ENCODE measurements around the gene NR4A1. TPM values are rescaled to one million over a fixed set of nuclear protein-coding genes. Genes with fewer than 3 reads are reported as not detected.
"Not testable (repeated sequence)": the region's sequence is repeated elsewhere in the genome, so short reads cannot be mapped to it uniquely, and the experiment has no call there.

Gene NR4A1
- total RNA-seq, 4 donors from 2014 or later: 26.2 to 88.1 (median 59.4) TPM

DNA sequence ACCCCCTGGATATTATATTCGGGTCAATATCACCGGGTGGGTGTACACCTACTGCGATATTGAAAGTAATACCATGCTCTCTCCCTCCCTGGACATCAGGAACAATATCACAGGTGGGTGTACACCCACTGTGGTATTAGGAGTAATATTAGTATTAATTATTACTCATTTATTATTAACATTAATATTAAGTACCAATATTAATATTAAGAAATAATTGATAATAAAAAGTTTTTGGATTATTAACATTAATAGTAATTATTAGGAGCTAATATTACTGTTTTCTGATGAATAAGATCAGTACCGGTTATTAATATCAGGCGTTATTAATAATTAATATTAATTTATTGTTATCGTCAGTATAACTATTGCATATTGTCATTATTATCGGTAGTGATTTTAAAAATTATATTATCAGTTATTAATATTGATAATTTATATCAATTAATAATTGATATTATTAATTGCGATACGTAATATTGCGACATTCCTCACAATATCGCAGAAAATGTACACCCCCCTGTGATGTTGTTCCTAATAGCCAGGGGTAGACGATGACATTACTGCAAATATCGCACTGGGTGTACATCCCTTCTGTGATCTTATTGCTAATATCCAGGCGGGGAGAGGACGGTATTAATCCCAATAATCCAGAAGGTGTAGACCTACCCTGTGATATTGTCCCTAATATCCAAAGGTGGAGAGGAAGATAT lies 45.2 kb downstream of the NR4A1 start:
- DNase-seq (ENCODE audit: extremely low spot score): no peak
- Histone ChIP-seq H3K4me3 (no peak overlapping the region), H3K4me1 (no peaks in the 10 kb centered on the region), H3K36me3 (no peaks in the 10 kb centered on the region), H3K27me3 (peaks cover 0 to 37% (median 0%) of the 10 kb centered on the region in 4 donors), H3K27ac (replicated peaks in 1 of 4) (no peak overlapping the region), H3K9me3 (no peaks in the 10 kb centered on the region)
- TF ChIP-seq EP300 (IDR thresholded peaks at IDR 0.05) (no peak), POLR2A (IDR thresholded peaks at IDR 0.05; ENCODE audit: low read depth) (no peak), POLR2AphosphoS5 (IDR thresholded peaks at IDR 0.05) (no peak)
- TF ChIP-seq, protein P1, sequence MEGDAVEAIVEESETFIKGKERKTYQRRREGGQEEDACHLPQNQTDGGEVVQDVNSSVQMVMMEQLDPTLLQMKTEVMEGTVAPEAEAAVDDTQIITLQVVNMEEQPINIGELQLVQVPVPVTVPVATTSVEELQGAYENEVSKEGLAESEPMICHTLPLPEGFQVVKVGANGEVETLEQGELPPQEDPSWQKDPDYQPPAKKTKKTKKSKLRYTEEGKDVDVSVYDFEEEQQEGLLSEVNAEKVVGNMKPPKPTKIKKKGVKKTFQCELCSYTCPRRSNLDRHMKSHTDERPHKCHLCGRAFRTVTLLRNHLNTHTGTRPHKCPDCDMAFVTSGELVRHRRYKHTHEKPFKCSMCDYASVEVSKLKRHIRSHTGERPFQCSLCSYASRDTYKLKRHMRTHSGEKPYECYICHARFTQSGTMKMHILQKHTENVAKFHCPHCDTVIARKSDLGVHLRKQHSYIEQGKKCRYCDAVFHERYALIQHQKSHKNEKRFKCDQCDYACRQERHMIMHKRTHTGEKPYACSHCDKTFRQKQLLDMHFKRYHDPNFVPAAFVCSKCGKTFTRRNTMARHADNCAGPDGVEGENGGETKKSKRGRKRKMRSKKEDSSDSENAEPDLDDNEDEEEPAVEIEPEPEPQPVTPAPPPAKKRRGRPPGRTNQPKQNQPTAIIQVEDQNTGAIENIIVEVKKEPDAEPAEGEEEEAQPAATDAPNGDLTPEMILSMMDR (IDR thresholded peaks at IDR 0.05): no peak
- intact Hi-C loops (cut with DNase I): no loop called here
- WGBS: 92% methylated on average over 15 of the region's 15 CpGs

DNA sequence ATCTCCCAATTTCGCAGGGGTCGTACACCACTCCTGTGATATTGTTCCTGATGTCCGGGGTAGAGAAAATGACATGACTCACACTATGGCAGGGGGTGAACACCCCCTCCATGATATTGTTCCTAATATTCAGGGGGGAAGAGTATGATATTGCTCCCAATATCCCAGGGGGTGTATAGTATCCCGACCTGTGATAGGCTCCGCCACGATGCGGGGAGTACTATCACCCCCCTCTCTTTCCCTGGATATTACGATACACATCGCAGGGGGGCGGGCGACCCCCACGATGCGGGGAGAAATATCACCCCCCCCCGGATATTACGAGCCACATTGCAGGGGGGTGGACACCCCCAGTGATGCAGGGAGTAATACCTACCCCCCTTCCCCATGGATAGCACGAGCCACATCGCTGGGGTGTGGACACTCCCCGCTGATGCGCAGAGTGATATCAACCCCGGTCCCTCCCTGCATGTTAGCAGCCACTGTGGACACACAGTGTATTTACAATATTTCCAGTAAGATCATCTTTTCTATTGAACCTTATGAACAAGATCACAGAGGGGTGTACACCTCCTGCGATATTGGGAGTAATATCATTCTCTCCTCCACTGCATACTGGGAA lies 45.9 kb downstream of the NR4A1 start:
- 80% methylated on average over 12 of the region's 21 CpGs for WGBS
- DNase-seq (ENCODE audit: extremely low spot score): no peak
- Histone ChIP-seq H3K4me1 (no peaks in the 10 kb centered on the region), H3K9me3 (no peaks in the 10 kb centered on the region), H3K27ac (replicated peaks in 1 of 4) (no peak overlapping the region), H3K4me3 (no peak overlapping the region), H3K27me3 (peaks cover 0 to 40% (median 0%) of the 10 kb centered on the region in 4 donors), H3K36me3 (no peaks in the 10 kb centered on the region)
- intact Hi-C loops (cut with DNase I): no loop called here
- TF ChIP-seq POLR2AphosphoS5 (IDR thresholded peaks at IDR 0.05): no peak
- no peak for TF ChIP-seq POLR2A (IDR thresholded peaks at IDR 0.05; ENCODE audit: low read depth)
- TF ChIP-seq, protein P1 (IDR thresholded peaks at IDR 0.05): no peak
- TF ChIP-seq EP300 (IDR thresholded peaks at IDR 0.05): no peak

DNA sequence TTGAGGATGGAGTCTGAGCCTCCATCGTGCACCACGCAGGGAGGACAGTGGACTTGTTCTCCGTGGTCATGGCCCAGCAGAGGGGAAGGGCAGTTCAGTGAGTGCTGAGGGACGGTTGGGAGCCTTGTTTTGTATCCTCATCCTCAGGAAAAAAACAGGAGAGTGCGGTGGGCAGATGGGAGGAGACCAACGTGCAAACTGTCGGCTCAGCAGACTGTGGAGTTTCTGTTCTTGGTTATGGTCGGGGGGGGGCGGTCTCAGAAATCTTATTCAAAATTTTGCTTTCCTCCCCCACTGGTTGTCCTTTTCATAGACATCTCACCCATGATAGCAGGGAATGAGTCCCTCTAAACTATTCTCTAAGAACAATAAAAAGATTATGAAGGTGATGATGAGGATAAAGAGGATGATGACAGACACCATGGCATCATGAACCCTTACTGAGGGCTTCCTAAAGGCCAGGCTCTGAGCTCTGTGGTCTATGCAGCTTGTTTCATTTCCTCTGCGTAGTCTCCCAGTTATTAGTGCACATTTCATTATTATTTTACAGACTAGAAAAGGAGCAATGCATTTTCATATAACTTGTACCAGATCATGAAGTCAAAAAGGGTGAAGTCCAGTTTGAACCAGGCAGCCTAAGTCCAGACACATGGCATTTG lies 53.3 kb downstream of the NR4A1 start:
- H3K36me3 ChIP-seq; H3K4me3 ChIP-seq; H3K9me3 ChIP-seq; H3K27ac ChIP-seq (replicated peaks in 1 of 4); H3K4me1 ChIP-seq; DNase-seq (ENCODE audit: extremely low spot score); intact Hi-C loops (cut with DNase I): not testable (repeated sequence)
- H3K27me3 ChIP-seq: peaks cover 0 to 57% (median 5%) of the 10 kb centered on the region in 4 donors
- WGBS: 61% methylated on average over 10 of the region's 10 CpGs

Other genes with a start within 250 kb of the NR4A1 start
- gene FIGNL2, start 202.7 kb upstream of the NR4A1 start, total RNA-seq: under 1 TPM; 0.23 to 0.42 (median 0.36) TPM
- gene ANKRD33, start 163.3 kb upstream of the NR4A1 start, total RNA-seq: not detected
- 100 to 1,000 TPM; 124 to 149 (median 125) TPM for gene ACVRL1, start 143.9 kb upstream of the NR4A1 start, total RNA-seq
- 10 to 100 TPM in 3 of 4 donors, 1 to 10 TPM in 1; 9.1 to 22.4 (median 13.9) TPM for gene ACVR1B, start 99.7 kb upstream of the NR4A1 start, total RNA-seq
- gene TAMALIN, start 44.5 kb upstream of the NR4A1 start, total RNA-seq: 10 to 100 TPM; 13.3 to 26.9 (median 18.3) TPM
- gene ATG101, start 18.5 kb downstream of the NR4A1 start, total RNA-seq: 10 to 100 TPM; 30.3 to 71.4 (median 61.2) TPM
- 10 to 100 TPM in 1 of 4 donors, 1 to 10 TPM in 3; 2.1 to 26.6 (median 5.6) TPM for gene SMIM41, start 28.3 kb downstream of the NR4A1 start, total RNA-seq
- under 1 TPM in 1 of 4 donors, not detected in 3; 0.11 TPM for gene KRT80, start 140.6 kb downstream of the NR4A1 start, total RNA-seq
- gene KRT7, start 181.8 kb downstream of the NR4A1 start, total RNA-seq: 1 to 10 TPM in 3 of 4 donors, under 1 TPM in 1; 0.83 to 8.4 (median 4.5) TPM
- under 1 TPM in 2 of 4 donors, not detected in 2; 0.29 to 0.33 TPM for gene KRT86, start 223.2 kb downstream of the NR4A1 start, total RNA-seq
- gene KRT81, start 240.1 kb downstream of the NR4A1 start, total RNA-seq: under 1 TPM in 2 of 4 donors, not detected in 2; 0.19 to 0.42 TPM